ENCODE measurements around the gene ESRP2.

DNA sequence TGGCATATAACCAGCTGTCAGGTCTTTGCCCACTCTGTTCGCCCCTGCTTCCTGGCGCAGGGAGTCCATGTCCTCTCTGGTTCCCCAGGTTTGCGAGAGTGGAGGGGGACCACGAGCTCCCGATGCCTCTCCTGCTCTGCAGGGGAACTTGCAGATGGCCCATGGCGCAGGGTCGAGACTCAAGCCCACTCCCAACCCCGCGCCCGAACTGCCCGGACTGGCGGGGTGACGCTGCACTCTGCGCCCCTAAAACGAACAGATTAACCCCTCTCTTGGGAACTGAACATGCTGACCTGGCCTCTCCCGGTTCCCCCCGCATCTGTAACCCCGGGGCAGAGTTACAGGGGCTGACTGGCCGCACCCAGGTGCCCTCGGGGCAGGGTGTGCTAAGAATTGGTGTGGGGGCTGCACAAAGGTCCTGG is 8.6 kb upstream of the ESRP2 start:
- TF ChIP-seq POLR2AphosphoS5 (IDR thresholded peaks at IDR 0.05; ENCODE audit: low read depth, low read length) (no peak), POLR2A (IDR thresholded peaks at IDR 0.05; ENCODE audit: low read depth, low read length) (no peak)

Measured in GM12892 (cell line).